Uterus (tissue), 2 donors: Measurements from ENCODE around the gene CDSN.

Source experiments
- CTCF ChIP-seq, 4 experiments: fragments of 200-600 bp in 2 of 4; fragments of 450-650 bp in 2 of 4; sonication (generic) in 2 of 4; IDR thresholded peaks; one replicate each; pipeline ENCODE4 v1.5.1; 2016 to 2019; ENCODE audit warnings: antibody characterized with exemption in 4 of 4, mild to moderate bottlenecking in 2 of 4, moderate library complexity in 1 of 4
- POLR2A ChIP-seq, 2 donors: fragments of 450-650 bp; IDR thresholded peaks; one replicate each; pipeline ENCODE4 v1.6.1; 2016; ENCODE audit warnings: antibody characterized with exemption in 2 of 2, mild to moderate bottlenecking in 1 of 2, moderate library complexity in 1 of 2

- TF ChIP-seq POLR2A (IDR thresholded peaks at IDR 0.05) (no peak), CTCF (IDR thresholded peaks at IDR 0.05) (peak; percentile 4 to 45 (median 32))
Observed at GRCh38 chr6:31114970-31115849, 5.0 kb downstream of the CDSN start.
